Ovary (tissue), 9 donors: Measurements from ENCODE around the gene DNMT3L. TPM values are rescaled to one million over a fixed set of nuclear protein-coding genes. Genes with fewer than 3 reads are reported as not detected.

Experiments
- DNase-seq, 5 donors: peaks; one replicate each; pipeline ENCODE4 v3.0.0-alpha.2; 2019 to 2020
- H3K27ac ChIP-seq, 2 donors: fragments of 200-600 bp; one replicate each; pipeline versions ENCODE4 v1.5.1 to v1.8.0; 2019 to 2022
- H3K27me3 ChIP-seq: fragments of 200-600 bp; one replicate; pipeline ENCODE4 v1.8.0; 2022
- H3K36me3 ChIP-seq: fragments of 200-600 bp; sonication (generic); one replicate; pipeline ENCODE4 v1.5.1; 2019
- H3K4me1 ChIP-seq: one replicate; pipeline ENCODE4 v1.8.1; 2013; ENCODE audit warnings: mild to moderate bottlenecking, moderate library complexity; ENCODE audit not compliant: insufficient read depth
- H3K4me3 ChIP-seq: fragments of 200-600 bp; sonication (generic); one replicate; pipeline ENCODE4 v1.5.1; 2017
- H3K9me3 ChIP-seq, 2 donors: fragments of 200-600 bp in 1 of 2; sonication (generic) in 1 of 2; one replicate each; pipeline versions ENCODE4 v1.5.1 to v1.8.1; 2013 to 2019; ENCODE audit warnings: mild to moderate bottlenecking in 1 of 2, moderate library complexity in 1 of 2
- CTCF ChIP-seq, 3 donors: fragments of 450-650 bp in 2 of 3; fragments of 200-600 bp in 1 of 3; IDR thresholded peaks; one replicate each; pipeline versions ENCODE4 v1.5.1 to v1.8.0; 2016 to 2022; ENCODE audit warnings: antibody characterized with exemption in 3 of 3, mild to moderate bottlenecking in 1 of 3
- EP300 ChIP-seq: sonication (generic); formaldehyde crosslinking; IDR thresholded peaks from one replicate; pipeline ENCODE4 v1.6.1; 2017; ENCODE audit warnings: antibody characterized with exemption
- POLR2A ChIP-seq: fragments of 450-650 bp; IDR thresholded peaks from one replicate; pipeline ENCODE4 v1.6.1; 2017; ENCODE audit warnings: antibody characterized with exemption, mild to moderate bottlenecking, moderate library complexity
- WGBS, 3 donors: extraction: QIAGEN DNeasy Blood & Tissue Kit in 1 of 3; methylation state at CpG; one replicate each; pipeline versions ENCODE4 v1.1.5 to v1.1.7; 2013 to 2017; 5-methylcytosine and 5-hydroxymethylcytosine counted together
- intact Hi-C, 4 donors: fragments of 100-400 bp; cut with DNase I; formaldehyde crosslinking; loops; one replicate each; pipeline versions ENCODE4 v1.11.0 to v1.15.1; 2022 to 2023
- polyA plus RNA-seq, 2 donors: library from polyadenylated mRNA; stranded (reverse); fragments of 200-250 nt in 1 of 2; fragments of 350-450 nt in 1 of 2; fragmentation: Illumina TruSeq in 1 of 2; extraction: RNeasy Lipid Tissue Mini Kit (QIAGEN cat#74804) in 1 of 2; gene quantifications; one replicate each; pipeline ENCODE4 v1.2.3, GENCODE V29; 2013 to 2014
- total RNA-seq, 7 donors: library from RNA; depleted of rRNA in 2 of 7; stranded (reverse); fragments of >200 nt in 2 of 7; fragmentation: NEBNext Ultra II Directional in 3 of 7; extraction: Animal tissue kit (Norgen Biotek cat#: 25700) in 3 of 7; gene quantifications; one replicate each; pipeline versions ENCODE4 v1.1.0 to v1.2.4, GENCODE V29; 2016 to 2023
- donor health status: DM: no; HTN: no; CAD: no; lungs with moderate emphysema.
- donor health status: DM: no; HTN: no; CAD: no.
- donor health status: Bipolar disorder and iron deficiency.
- donor health status: DM: yes; HTN: yes; CAD: no.
- donor health status: DM: no; HTN: no; CAD: no.
- donor health status: DM: yes; HTN: yes; CAD: no.

Gene DNMT3L
- total and polyA plus RNA-seq, 9 donors = not detected

- no peaks in the 10 kb centered on the region for H3K27me3 ChIP-seq
- no peaks in the 10 kb centered on the region for H3K36me3 ChIP-seq
- H3K27ac ChIP-seq = no peak overlapping the region
- no peak for TF ChIP-seq POLR2A
- TF ChIP-seq EP300 = no peak
- TF ChIP-seq CTCF (IDR thresholded peaks at IDR 0.05) = no peak
- WGBS, 3 donors = 71 to 85% (median 79%) methylated on average over 22 of the region's 22 CpGs
- no peak for DNase-seq
- peaks cover 0 to 3% of the 10 kb centered on the region in 2 donors for H3K9me3 ChIP-seq
- intact Hi-C loops = no loop called here
- no peak overlapping the region for H3K4me3 ChIP-seq
- no peaks in the 10 kb centered on the region for H3K4me1 ChIP-seq
These were observed 2.5 kb downstream of the DNMT3L start for GRCh38 chr21:44259082-44259705.

GRCh38 chr21:44258056-44258725, 3.5 kb downstream of the DNMT3L start:
- Histone ChIP-seq H3K4me1 (no peaks in the 10 kb centered on the region), H3K27ac (no peak overlapping the region), H3K4me3 (no peak overlapping the region), H3K27me3 (no peaks in the 10 kb centered on the region), H3K36me3 (no peaks in the 10 kb centered on the region), H3K9me3 (peaks cover 0 to 3% of the 10 kb centered on the region in 2 donors)
- no peak for TF ChIP-seq EP300
- TF ChIP-seq CTCF (IDR thresholded peaks at IDR 0.05) = no peak
- no peak for TF ChIP-seq POLR2A
- WGBS, 3 donors = 82 to 90% (median 88%) methylated on average over 34 of the region's 34 CpGs
- DNase-seq = no peak
- intact Hi-C loops = no loop called here

- DNase-seq = peak in 1 of 5 donors; percentile 3
- no peaks in the 10 kb centered on the region for H3K36me3 ChIP-seq
These were observed 6.2 kb downstream of the DNMT3L start for GRCh38 chr21:44255511-44255981.

More at GRCh38 chr21:44255511-44255981, 6.2 kb downstream of the DNMT3L start:
- Histone ChIP-seq H3K27me3 (no peaks in the 10 kb centered on the region), H3K4me1 (no peaks in the 10 kb centered on the region), H3K9me3 (peaks cover 0 to 3% of the 10 kb centered on the region in 2 donors), H3K4me3 (no peak overlapping the region), H3K27ac (no peak overlapping the region)
- WGBS, 3 donors = 63 to 67% (median 65%) methylated on average over 10 to 11 of the region's 11 CpGs
- TF ChIP-seq EP300 = no peak
- TF ChIP-seq CTCF (IDR thresholded peaks at IDR 0.05) = no peak
- TF ChIP-seq POLR2A = no peak
- intact Hi-C loops = no loop called here
